HepG2 (cell line): ENCODE measurements around the gene ICAM3. TPM values are rescaled to one million over a fixed set of nuclear protein-coding genes. Genes with fewer than 3 reads are reported as not detected.

ENCODE experiments used
- AKAP8 ChIP-seq: sonication (generic); formaldehyde crosslinking; IDR thresholded peaks from 2 replicates; pipeline ENCODE4 v1.5.1; 2020; ENCODE audit warnings: mild to moderate bottlenecking, missing genetic modification reagents
- BORCS8-MEF2B ChIP-seq: sonication (generic); formaldehyde crosslinking; IDR thresholded peaks from 2 replicates; pipeline ENCODE4 v1.8.0; 2022; ENCODE audit warnings: mild to moderate bottlenecking, missing genetic modification reagents
- ELF3 ChIP-seq: IDR thresholded peaks from 2 replicates; pipeline ENCODE4 v1.6.1; 2016; ENCODE audit warnings: missing genetic modification reagents, missing compliant biosample characterization
- FOXC1 ChIP-seq: sonication (generic); formaldehyde crosslinking; IDR thresholded peaks from 2 replicates; pipeline ENCODE4 v1.8.0; 2022; ENCODE audit warnings: mild to moderate bottlenecking, missing genetic modification reagents, borderline replicate concordance
- GABPB1 ChIP-seq: IDR thresholded peaks from 2 replicates; pipeline ENCODE4 v1.6.1; 2016; ENCODE audit warnings: mild to moderate bottlenecking, missing genetic modification reagents, moderate library complexity, missing compliant biosample characterization
- HDAC6 ChIP-seq: fragments of 200-600 bp; sonication (generic); IDR thresholded peaks from 2 replicates; pipeline ENCODE4 v1.7.0; 2017; ENCODE audit warnings: mild to moderate bottlenecking, antibody characterized with exemption, low read length, low read depth
- MTF1 ChIP-seq: sonication (generic); formaldehyde crosslinking; IDR thresholded peaks from 2 replicates; pipeline ENCODE4 v1.5.0; 2020; ENCODE audit warnings: missing genetic modification reagents
- MZF1 ChIP-seq: sonication (generic); formaldehyde crosslinking; IDR thresholded peaks from 2 replicates; pipeline ENCODE4 v1.8.1; 2023; ENCODE audit warnings: mild to moderate bottlenecking, missing genetic modification reagents, borderline replicate concordance
- NFKBIZ ChIP-seq: IDR thresholded peaks from 2 replicates; pipeline ENCODE4 v1.6.1; 2018; ENCODE audit warnings: missing genetic modification reagents, missing compliant biosample characterization
- RNF2 ChIP-seq: fragments of 450-650 bp; conservative IDR thresholded peaks from 2 replicates; pipeline ENCODE4 v1.6.1; 2016; ENCODE audit warnings: low read depth
- SETDB1 ChIP-seq: sonication (generic); formaldehyde crosslinking; IDR thresholded peaks from 2 replicates; pipeline ENCODE4 v1.5.1; 2020; ENCODE audit warnings: missing genetic modification reagents, mild to moderate bottlenecking, borderline replicate concordance
- TMF1 ChIP-seq: sonication (generic); formaldehyde crosslinking; IDR thresholded peaks from 2 replicates; pipeline ENCODE4 v1.8.1; 2022; ENCODE audit warnings: low read depth, missing genetic modification reagents
- ZBTB38 ChIP-seq: sonication (generic); formaldehyde crosslinking; IDR thresholded peaks from 2 replicates; pipeline ENCODE4 v1.5.1; 2020; ENCODE audit warnings: mild to moderate bottlenecking, missing genetic modification reagents
- ZFYVE20 ChIP-seq: sonication (generic); formaldehyde crosslinking; IDR thresholded peaks from 2 replicates; pipeline ENCODE4 v1.8.0; 2023; ENCODE audit warnings: low read depth, mild to moderate bottlenecking, moderate library complexity, missing genetic modification reagents, borderline replicate concordance
- ZNF543 ChIP-seq: sonication (generic); formaldehyde crosslinking; IDR thresholded peaks from 2 replicates; pipeline ENCODE4 v1.4.0; 2020; ENCODE audit warnings: mild to moderate bottlenecking, missing genetic modification reagents
- ZNF550 ChIP-seq: sonication (generic); formaldehyde crosslinking; IDR thresholded peaks from 2 replicates; pipeline ENCODE4 v1.4.0; 2020; ENCODE audit warnings: mild to moderate bottlenecking, missing genetic modification reagents, borderline replicate concordance
- ZNF747 ChIP-seq: sonication (generic); formaldehyde crosslinking; IDR thresholded peaks from 2 replicates; pipeline ENCODE4 v1.8.1; 2023; ENCODE audit warnings: missing genetic modification reagents, mild to moderate bottlenecking, borderline replicate concordance
- ZNF775 ChIP-seq: sonication (generic); formaldehyde crosslinking; IDR thresholded peaks from 2 replicates; pipeline ENCODE4 v1.4.0; 2020; ENCODE audit warnings: missing genetic modification reagents, mild to moderate bottlenecking, moderate library complexity, borderline replicate concordance
- ZNF83 ChIP-seq: sonication (generic); formaldehyde crosslinking; IDR thresholded peaks from 2 replicates; pipeline ENCODE4 v1.4.0; 2020; ENCODE audit warnings: missing genetic modification reagents, mild to moderate bottlenecking, borderline replicate concordance
- polyA plus RNA-seq, 8 experiments: library from polyadenylated mRNA; depleted of rRNA in 3 of 8; stranded (reverse) in 7 of 8; unstranded in 1 of 8; fragments of >200 nt; fragmentation: Illumina TruSeq in 4 of 8; extraction: Trizol in 4 of 8; gene quantifications; 2 replicates each; pipeline versions ENCODE4 v1.2.1 to v1.2.3, GENCODE V29; 2011 to 2016; ENCODE audit warnings: low read depth in 4 of 8, missing spikeins in 1 of 8, mixed read lengths in 1 of 8; ENCODE audit not compliant: insufficient read depth in 1 of 8
- total RNA-seq, 5 experiments: library from RNA; depleted of rRNA; stranded (reverse); fragments of >200 nt; fragmentation: Illumina TruSeq; extraction: Trizol; gene quantifications; 2 replicates each; pipeline ENCODE4 v1.2.3, GENCODE V29; 2016; ENCODE audit warnings: low read depth in 1 of 5
- TF ChIP-seq, protein P1 (sequence below): sonication (generic); formaldehyde crosslinking; IDR thresholded peaks from 2 replicates; pipeline ENCODE4 v1.5.0; 2020; ENCODE audit warnings: missing genetic modification reagents, mild to moderate bottlenecking, borderline replicate concordance
- TF ChIP-seq, protein P2 (sequence below): sonication (generic); formaldehyde crosslinking; IDR thresholded peaks from 2 replicates; pipeline ENCODE4 v1.5.1; 2020; ENCODE audit warnings: mild to moderate bottlenecking, missing genetic modification reagents
- TF ChIP-seq, protein P3 (sequence below): sonication (generic); formaldehyde crosslinking; IDR thresholded peaks from 2 replicates; pipeline ENCODE4 v1.4.0; 2020; ENCODE audit warnings: mild to moderate bottlenecking, missing genetic modification reagents
- TF ChIP-seq, protein P4 (sequence below): sonication (generic); formaldehyde crosslinking; IDR thresholded peaks from 2 replicates; pipeline ENCODE4 v1.9.0; 2021; ENCODE audit warnings: missing genetic modification reagents, borderline replicate concordance

The ICAM3 gene
- total and polyA plus RNA-seq, 2 of the 13 experiments (the other 11 are each of a cell fraction or from before 2014, with no cell fraction given), result 14.1 to 21.0 TPM

DNA sequence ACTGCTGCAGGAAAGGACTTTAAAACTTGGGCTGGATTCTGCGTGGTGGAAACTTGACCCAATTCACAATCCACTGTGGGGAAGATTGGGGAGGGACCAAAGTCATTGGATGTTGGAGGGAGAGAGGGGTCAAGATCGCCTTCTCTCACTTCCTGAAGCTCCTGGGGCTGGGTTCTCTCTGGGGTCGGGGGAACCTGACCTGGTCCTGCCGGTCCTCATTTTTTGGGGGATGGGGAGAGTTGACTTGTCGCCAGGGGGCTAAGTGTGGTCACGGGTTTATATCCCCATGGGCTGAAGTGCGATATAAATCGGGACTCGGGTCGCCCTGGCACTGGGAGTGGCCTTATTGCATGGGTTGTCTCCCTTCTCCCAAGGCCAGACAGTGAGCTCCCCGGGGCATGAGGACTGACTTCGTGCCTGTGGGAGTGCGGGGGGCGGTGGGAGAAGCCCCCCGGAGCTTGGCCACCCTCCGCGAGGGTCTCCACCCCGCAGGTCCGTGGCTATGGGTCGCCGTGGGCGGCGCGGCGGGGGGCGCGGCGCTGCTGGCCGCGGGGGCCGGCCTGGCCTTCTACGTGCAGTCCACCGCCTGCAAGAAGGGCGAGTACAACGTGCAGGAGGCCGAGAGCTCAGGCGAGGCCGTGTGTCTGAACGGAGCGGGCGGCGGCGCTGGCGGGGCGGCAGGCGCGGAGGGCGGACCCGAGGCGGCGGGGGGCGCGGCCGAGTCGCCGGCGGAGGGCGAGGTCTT lies 43.4 kb downstream of the ICAM3 start (continued):
- TF ChIP-seq RNF2, result peak; percentile 90
- TF ChIP-seq ZNF775 (CRISPR knock-in tag), result no peak
- TF ChIP-seq, protein P1, sequence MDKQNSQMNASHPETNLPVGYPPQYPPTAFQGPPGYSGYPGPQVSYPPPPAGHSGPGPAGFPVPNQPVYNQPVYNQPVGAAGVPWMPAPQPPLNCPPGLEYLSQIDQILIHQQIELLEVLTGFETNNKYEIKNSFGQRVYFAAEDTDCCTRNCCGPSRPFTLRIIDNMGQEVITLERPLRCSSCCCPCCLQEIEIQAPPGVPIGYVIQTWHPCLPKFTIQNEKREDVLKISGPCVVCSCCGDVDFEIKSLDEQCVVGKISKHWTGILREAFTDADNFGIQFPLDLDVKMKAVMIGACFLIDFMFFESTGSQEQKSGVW, result no peak
- TF ChIP-seq, protein P2, sequence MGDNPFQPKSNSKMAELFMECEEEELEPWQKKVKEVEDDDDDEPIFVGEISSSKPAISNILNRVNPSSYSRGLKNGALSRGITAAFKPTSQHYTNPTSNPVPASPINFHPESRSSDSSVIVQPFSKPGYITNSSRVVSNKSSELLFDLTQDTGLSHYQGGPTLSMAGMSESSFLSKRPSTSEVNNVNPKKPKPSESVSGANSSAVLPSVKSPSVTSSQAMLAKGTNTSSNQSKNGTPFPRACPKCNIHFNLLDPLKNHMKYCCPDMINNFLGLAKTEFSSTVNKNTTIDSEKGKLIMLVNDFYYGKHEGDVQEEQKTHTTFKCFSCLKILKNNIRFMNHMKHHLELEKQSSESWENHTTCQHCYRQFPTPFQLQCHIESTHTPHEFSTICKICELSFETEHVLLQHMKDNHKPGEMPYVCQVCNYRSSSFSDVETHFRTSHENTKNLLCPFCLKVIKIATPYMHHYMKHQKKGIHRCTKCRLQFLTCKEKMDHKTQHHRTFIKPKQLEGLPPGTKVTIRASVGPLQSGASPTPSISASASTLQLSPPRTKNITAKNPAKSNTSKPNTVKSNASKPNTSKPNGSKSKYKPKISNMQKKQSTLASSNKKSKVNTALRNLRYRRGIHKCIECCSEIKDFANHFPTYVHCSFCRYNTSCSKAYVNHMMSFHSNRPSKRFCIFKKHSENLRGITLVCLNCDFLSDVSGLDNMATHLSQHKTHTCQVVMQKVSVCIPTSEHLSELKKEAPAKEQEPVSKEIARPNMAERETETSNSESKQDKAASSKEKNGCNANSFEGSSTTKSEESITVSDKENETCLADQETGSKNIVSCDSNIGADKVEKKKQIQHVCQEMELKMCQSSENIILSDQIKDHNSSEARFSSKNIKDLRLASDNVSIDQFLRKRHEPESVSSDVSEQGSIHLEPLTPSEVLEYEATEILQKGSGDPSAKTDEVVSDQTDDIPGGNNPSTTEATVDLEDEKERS (CRISPR knock-in tag), result no peak
- no peak for TF ChIP-seq ELF3
- no peak for TF ChIP-seq AKAP8
- TF ChIP-seq NFKBIZ, result no peak
- no peak for TF ChIP-seq MZF1 (CRISPR knock-in tag)
- no peak for TF ChIP-seq HDAC6
- TF ChIP-seq ZBTB38, result no peak
- TF ChIP-seq TMF1 (CRISPR knock-in tag), result peak; percentile 46; the same call in 1 of the 2 replicates
- no peak for TF ChIP-seq ZNF543
- no peak; the same call in 1 of the 2 replicates for TF ChIP-seq GABPB1 (CRISPR knock-in tag)
- TF ChIP-seq, protein P3, sequence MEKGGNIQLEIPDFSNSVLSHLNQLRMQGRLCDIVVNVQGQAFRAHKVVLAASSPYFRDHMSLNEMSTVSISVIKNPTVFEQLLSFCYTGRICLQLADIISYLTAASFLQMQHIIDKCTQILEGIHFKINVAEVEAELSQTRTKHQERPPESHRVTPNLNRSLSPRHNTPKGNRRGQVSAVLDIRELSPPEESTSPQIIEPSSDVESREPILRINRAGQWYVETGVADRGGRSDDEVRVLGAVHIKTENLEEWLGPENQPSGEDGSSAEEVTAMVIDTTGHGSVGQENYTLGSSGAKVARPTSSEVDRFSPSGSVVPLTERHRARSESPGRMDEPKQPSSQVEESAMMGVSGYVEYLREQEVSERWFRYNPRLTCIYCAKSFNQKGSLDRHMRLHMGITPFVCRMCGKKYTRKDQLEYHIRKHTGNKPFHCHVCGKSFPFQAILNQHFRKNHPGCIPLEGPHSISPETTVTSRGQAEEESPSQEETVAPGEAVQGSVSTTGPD (CRISPR knock-in tag), result no peak
- no peak for TF ChIP-seq ZNF747 (CRISPR knock-in tag)
- no peak for TF ChIP-seq ZNF550 (CRISPR knock-in tag)
- TF ChIP-seq BORCS8-MEF2B (CRISPR knock-in tag), result peak; percentile 40; the same call in 1 of the 2 replicates
- TF ChIP-seq SETDB1 (CRISPR knock-in tag), result no peak
- peak; percentile 91; the same call in 1 of the 2 replicates for TF ChIP-seq ZFYVE20 (CRISPR knock-in tag)
- no peak for TF ChIP-seq FOXC1 (CRISPR knock-in tag)
- TF ChIP-seq MTF1 (CRISPR knock-in tag), result no peak
- TF ChIP-seq, protein P4, sequence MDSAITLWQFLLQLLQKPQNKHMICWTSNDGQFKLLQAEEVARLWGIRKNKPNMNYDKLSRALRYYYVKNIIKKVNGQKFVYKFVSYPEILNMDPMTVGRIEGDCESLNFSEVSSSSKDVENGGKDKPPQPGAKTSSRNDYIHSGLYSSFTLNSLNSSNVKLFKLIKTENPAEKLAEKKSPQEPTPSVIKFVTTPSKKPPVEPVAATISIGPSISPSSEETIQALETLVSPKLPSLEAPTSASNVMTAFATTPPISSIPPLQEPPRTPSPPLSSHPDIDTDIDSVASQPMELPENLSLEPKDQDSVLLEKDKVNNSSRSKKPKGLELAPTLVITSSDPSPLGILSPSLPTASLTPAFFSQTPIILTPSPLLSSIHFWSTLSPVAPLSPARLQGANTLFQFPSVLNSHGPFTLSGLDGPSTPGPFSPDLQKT (CRISPR knock-in tag), result no peak
- no peak for TF ChIP-seq ZNF83 (CRISPR knock-in tag)
